Stimulated activated naive CD8-positive, alpha-beta T cell treated with anti-CD3 and anti-CD28 coated beads, Interleukin-15, Interleukin-2, amounts not matched to agents 100 U/mL and 50 U/mL, for 24 hours (primary cell): ENCODE results near the gene CRYBB1.
A peak's percentile ranks its signal among the peaks of the same experiment; 100 is the strongest.

Experiments
- ATAC-seq: fragments of 150-1000 bp; cut with Tn5 transposase; one replicate; pipeline ENCODE4 v1.10.0; 2021
- DNase-seq: peaks from one replicate; pipeline ENCODE4 v3.0.0; 2021

The CRYBB1 gene

DNA sequence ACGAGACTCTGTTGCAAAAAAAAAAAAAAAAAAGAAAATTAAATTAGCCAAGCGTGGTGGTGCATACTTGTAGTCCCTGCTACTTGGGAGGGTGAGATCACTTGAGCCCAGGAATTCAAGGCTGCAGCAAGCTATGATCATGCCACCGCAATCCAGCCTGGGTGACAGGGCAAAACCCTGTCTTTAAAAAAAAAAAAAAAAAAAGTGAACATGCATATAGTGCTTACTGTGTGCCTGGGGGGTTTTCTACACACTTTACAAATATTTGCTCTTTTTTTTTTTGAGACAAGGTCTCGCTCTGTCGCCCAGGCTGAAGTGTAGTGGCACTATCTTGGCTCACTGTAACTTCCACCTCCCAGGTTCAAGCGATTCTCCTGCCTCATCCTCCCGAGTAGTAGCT is 40.7 kb downstream of the CRYBB1 start:
- ATAC-seq = no peak
- no peak for DNase-seq

DNA sequence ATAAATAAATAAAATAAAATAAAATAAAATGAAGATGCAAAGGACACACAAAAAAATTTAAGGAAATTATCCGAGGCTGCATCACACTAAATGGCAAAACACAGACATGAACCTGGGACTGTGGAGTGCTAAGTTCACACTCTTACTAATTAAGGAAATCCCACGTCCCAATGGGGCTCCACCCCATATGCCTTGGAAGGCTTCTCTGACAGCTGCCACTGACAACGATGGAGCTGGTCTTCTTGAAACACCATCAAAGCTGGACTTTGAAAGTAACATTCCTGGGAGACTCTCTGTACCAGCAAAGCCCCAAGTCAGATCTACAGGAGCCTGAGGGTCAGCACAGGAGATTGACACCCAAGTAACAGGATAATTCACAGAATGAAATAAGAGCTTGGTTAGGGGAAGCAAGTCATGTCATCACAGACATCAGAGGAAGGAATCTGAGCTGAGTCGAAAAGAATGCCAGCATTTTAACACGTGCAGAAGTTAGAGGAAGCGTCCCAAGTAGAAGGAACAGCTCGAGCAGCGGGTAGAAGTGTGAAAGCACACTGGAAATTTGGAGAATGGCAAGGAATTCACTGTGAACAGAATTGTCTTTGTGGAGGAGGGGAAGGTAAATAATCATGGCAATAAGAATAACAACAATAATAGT is 41.7 kb downstream of the CRYBB1 start:
- no peak for ATAC-seq
- DNase-seq = no peak

DNA sequence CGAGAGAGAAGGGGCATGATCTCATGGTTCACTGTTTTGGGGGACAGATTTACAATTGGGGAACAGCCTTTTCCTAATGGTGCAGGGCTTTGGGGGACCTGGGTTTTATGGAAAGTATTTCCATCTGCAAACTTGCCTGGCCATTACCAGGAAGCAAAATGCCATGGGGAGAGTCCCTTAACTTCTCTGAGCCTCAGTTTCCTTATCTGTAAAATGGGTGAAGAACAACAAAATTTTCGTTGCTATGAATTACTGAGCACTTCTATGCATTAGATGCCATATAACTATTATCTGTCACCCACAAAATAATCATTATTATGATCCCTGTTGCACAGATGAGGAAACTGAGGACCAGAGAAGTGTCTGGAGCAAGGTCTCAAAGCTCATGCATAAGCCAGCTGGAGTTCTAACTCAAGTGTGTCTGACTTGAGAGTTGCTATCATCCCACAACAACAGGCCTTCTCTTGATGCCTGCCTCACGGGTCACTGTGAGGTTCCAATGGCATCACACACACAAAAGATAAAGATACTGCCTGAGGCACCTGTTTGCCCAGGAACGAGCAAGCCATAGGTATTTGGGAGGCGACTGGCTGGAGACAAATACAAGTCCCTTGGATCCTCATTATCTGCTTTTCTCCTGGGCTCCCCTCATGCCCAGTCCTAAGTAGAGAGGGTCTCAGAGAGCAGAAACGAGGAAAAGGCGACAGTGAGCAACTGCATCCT is 43.7 kb downstream of the CRYBB1 start:
- no peak for ATAC-seq
- no peak for DNase-seq

DNA sequence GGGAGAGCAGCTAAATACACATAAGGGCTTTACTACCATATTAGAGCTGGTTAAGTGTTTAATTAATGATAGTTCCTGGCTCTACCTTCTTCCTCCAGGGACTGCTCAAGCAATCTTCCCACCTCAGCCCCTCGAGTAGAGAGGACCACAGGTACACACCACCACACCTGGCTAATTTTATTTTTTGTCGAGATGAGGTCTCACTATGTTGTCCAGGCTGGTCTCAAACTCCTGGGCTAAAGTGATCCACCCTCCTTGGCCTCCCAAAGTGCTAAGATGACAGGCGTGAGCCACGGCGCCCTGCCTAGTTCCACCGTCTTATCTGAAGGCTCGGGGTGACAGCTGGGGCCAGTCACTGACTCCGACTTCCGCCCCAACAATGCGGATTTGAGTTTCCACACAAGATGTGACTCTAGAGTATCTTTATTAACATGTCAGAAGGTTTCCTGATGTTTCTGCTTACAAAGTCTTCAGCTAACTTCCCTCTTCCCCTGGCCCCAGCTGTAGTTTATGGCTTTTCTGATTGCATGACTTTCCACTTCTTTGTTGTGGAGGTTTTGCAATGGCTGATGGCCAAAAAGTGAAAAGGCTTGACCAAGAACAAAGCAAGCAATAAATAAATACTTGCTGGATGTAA is 44.7 kb downstream of the CRYBB1 start:
- peak; percentile 20 for DNase-seq
- ATAC-seq = peak; percentile 70

DNA sequence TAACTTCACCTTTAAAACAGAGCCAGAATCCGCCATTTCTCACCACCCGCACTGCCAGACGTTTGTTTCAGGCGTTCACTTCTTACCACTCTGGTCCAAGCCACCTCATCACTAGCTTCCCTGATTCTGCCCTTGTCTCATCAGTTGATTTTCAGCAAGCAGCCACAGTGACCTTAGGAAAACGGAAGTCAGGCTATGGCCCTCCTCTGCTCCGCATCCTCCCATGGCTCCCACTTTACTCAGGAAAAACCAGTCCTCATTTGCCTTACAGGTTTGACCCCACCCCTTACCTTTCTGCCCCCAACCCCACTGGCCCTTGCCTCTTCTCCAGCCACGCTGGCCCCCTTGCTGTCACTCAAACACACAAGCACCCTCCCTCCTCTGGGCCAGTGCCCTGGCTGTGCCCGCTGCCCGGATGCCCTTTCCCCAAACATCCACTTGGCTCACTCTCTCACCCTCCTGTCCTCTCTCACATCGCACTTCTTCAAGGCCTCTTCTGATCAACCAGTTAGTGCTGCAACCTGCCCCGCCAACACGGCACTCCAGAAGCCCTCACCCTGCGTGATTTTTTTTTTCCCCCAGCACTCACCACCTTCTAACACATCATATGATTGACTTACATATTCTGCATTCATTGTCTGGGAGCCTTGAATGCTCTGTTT is 46.8 kb downstream of the CRYBB1 start:
- DNase-seq (no peak), ATAC-seq (no peak)

DNA sequence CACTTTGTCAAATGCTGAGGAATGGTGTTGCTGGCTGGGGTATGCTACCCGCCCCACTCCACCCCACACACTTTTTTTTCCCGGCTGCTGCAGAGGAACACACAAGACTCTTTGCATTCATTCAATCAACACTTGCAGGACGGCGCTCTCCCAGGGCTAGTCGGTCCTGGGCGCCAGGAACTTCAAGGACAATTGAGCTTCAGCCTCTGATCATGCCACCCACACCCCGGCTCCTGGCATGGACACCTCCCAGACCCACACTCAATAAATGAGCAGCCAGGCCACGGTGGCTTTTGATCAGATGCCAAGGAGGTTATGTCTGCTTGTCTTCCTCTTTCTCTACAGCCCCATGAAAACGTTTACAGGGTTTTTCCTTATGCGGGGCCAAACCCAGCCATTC is 47.7 kb downstream of the CRYBB1 start:
- DNase-seq (no peak), ATAC-seq (no peak)

DNA sequence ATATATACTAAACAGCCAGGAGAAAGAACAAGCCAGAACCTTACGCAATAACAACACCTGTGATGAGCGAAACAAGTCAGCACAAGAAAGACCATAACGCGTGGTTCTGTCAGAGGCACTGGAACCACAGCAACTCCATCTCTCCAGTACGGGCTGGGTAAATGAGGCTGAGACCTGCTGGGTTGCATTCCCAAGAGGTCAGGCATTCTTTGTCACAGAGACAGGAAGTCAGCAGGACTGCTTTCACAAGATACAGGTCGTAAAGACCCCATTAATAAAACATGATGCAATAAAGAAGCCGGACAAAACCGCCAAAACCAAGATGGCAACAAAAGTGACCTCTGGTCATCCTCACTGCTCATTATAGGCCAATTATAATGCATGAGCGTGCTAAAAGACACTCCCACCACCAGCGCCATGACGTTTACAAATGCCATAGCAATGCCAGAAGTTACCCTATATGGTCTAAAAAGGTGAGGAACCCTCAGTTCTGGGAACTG is 49.6 kb downstream of the CRYBB1 start:
- DNase-seq (no peak), ATAC-seq (no peak)

DNA sequence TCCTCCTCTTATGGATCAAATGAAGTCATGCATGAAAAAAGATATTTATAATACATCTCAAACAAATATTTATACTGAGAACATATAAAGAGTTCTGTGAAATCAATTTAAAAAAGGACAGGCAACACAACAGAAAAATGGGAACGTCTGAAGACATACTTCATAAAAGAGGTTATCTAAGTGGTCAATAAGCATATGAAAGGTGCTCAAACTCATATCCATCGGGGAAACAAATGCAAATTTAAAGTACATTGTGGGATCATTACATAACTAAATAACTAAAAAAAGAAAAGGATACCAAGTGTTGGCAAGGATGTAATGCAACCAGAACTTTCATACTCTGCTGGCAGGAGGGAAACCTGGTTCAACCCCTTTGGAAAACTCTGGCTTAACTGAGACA is 50.2 kb downstream of the CRYBB1 start:
- ATAC-seq = no peak
- no peak for DNase-seq

DNA sequence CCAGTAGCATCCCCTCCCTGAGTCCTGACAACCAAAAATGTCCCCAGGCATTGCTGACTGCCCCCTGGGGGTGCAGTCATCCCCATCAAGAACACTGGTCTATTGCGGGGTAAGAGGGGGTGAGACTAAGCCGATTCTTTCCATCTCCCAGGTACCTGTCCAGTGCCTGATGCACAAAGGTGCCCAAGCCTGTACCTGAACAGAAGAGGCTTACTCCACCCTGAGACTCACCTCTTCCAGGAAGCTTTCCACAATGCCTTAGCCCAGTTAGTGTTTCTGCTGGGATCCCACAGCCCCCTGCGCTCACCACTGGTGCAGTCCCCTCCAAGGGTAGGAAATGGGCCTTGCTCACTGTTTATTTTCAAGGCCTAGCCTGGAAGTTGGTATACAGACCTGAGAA is 50.8 kb downstream of the CRYBB1 start:
- ATAC-seq (no peak), DNase-seq (no peak)

DNA sequence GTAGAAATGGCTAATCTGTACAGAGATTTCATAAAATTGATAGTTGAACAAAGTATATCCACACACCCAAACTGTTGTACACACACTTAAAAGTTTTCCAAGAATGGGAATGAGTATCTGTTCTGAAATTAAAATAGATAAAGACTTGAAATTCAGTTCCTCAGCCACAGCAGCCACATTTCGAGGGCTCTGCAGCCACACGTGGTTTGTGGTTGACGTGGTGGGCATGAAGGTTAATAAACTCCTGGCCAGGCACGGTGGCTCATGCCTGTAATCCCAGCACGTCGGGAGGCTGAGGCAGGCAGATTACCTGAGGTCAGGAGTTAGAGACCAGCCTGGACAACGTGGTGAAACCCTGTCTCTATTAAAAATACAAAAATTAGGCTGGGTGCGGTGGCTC is 51.9 kb downstream of the CRYBB1 start:
- peak; percentile 38 for DNase-seq
- ATAC-seq = no peak

DNA sequence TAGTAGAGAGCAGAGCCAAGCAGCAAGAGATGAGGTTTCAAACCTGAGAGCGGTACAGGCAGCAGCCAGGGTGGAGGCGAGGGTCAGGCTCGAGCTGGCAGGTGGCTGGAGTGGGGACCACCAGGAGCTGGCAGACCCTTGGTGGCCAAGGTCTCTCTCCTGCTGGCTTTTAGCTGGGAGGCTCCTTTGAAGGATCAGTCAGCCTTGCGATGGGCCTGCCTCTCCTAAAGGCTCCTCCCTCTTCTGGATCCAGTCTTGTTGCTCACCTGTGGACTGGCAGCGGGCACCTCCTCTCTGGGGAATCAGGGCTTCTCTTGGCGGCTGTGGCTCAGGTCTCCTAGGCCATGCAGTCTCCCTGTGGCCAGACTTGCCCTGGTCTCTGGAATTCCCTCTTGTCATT is 52.6 kb downstream of the CRYBB1 start:
- ATAC-seq = no peak
- DNase-seq = no peak

DNA sequence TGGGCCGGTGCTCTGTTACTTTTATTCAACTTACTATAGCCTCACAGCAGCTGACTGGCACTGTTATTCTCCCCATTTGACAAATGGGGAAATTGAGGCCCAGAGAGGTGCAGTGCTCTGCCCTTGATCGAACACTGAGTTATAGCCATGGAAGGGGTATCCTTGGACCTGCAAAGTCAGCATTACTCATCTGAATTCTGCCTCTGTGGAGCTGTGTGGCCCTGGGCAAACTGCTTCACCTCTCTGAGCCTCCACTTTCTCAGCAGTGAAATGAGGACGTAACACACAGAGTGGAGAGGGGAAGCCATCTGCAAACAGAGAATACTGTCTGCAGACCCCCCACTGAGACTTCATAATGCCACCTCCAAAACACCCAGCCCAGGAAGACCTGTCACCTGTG is 53.2 kb downstream of the CRYBB1 start:
- ATAC-seq = no peak
- DNase-seq = no peak

DNA sequence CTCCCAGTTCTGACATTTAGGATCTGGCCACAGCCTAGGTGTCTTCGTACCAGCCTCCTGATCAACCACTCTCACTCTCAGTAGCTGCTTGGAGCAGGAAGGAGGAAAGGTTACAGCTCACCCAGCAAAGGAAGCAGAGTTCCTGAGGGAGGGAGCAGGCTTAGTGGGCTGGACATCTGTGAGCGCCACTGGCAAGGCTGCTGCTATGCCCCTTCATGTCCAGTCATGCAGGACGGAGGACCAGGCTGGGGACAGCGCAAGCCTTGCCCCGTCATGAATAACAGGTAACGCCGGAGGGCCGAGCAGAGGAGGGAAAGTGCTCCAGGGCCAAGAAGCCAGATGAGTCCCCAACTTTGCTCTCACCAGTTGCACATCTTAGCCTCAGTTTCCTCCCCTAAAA is 53.6 kb downstream of the CRYBB1 start:
- ATAC-seq (no peak), DNase-seq (no peak)

DNA sequence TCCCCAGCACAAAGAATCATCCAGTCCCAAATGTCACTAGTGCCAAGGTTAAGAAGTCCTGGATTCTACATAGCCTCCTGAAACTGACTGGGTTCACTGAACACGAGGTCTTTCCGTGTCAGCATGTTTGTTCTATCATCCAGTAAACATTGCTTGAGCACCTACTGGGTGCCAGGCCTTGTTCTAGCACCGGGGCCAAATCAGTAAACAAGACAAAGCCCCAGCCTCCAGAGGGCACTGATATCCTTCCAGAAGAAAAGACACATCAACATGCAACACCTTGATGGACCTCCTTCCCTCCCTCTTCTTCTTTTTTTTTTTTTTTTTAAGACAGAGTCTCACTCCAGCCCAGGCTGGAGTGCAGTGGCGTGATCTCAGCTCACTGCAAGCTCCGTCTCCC is 54.8 kb downstream of the CRYBB1 start:
- DNase-seq (no peak), ATAC-seq (no peak)

DNA sequence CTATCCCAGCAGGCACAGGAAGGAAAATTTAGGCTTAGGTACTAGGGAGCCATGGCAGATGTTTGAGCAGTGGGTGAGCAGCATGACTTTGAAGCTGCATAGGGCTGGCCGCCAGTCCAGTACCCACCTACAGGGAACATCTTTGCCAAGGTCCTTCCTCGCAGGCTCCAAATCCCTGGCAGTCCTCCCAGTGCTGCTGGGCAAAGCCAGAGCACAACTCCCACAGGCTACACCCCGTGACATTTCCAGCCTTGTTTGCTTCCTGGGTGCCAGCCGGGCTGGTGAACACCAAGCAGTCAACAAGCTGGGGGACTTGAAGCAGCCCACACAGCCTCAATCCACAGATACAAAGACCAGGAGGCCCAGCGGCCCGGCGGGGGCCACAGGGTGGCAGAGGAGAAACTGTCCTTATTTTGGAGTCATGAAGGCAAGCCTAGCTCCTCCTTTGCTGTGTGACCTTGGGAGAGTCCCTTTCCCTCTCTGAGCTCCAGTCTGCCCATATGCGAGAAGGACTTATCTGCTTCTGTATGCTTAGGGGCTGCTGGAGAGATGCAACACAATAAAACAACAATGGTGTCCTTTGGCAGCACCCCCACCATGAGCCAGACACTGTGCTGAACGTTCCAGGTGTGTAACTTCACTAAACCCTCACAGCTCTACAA is 55.9 kb downstream of the CRYBB1 start:
- no peak for DNase-seq

DNA sequence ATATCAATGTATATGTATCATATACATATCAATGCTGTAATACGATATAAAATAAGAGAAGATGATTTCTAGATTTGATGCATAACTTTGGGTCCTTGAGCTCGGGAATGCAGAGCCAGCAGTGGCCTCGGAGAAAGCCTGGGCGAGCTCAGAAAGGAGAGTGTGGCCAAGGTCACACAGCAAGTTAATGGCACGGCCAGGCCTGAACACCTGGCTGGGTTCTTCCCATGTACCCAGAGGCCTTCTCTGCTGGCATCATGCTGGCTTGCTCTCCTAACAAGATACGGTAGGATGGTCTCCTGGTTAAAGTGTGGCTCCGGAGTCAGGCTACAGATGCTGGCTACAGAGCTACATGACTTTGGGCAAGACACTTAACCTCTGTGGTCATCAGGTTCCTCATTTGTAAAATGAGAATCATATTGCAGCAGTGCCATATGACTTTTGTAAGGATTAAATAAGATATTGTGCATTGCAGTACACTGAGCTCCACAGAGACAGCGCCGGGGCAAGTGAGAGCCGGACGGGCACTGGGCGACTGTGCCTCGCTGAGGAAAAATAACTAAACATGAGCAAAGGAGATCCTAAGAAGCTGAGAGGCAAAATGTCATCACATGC is 57.8 kb downstream of the CRYBB1 start:
- DNase-seq (no peak), ATAC-seq (no peak)

More for the DNA sequence above, 55.9 kb downstream of the CRYBB1 start:
- no peak for ATAC-seq

DNA sequence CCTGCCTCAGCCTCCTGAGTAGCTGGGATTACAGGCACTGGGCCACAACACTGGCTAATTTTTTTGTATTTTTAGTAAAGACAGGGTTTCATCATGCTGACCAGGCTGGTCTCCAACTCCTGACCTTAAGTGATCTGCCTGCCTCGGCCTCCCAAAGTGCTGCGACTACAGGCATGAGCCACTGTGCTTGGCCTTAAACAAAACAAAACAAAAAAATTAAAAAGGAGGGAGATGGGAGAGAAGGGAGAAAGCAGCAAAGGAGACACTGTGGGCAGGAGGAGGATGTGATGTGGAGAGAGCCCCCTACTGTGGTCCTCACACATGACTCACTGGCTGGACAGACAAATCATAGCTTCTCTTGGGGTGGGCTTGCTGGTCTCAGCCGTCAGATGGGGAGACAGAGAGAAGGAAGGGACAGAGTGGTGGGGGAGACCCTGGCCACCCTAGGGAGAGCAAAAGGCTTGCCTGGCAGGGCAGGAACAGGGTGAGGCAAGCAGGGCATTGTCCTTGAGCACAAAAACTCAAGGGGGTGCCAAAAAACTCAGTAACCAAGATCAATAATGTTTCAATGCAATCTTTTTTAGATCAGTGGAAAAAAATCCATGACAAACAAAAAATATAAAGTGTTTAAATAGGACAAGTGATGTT is 59.5 kb downstream of the CRYBB1 start:
- DNase-seq (no peak), ATAC-seq (no peak)

DNA sequence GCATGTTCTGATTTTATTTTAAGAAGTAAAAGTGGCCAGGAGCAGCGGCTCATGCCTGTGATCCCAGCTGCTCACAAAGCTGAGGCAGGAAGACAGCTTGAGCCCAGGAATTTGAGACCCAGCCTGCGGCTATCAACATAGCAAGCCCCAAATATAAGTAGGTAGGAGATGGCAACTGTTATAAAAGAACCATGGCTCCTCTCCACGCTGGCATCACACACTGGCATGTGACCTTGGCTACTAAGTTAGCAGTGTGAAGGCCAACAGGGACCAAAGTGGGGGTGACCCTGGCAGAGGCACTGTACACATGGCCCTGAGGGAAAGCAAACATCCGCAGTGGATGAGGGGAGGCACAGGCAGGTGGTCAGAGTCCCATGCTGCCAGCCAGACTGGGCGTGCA is 60.9 kb downstream of the CRYBB1 start:
- DNase-seq = no peak

DNA sequence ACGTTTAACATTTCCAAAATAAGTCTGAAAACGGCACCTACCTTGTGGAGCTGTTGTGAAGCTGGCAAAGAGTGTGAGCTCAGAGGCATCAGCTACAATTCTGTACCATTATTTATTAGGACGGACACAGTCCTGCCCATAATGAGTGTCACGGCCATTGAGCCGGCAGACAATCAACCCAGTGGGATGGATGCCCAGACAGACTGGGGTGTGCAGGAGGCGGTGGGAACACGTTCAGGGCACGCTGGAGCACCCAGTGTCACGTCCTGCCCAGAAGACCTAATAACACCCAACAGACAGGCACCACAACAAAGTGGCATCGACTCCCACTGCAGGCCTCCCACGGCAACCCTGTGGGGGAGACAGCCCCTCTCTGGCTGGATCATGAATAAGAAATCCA is 62.3 kb downstream of the CRYBB1 start:
- DNase-seq (no peak), ATAC-seq (no peak)

More for the DNA sequence above, 60.9 kb downstream of the CRYBB1 start:
- ATAC-seq = no peak

DNA sequence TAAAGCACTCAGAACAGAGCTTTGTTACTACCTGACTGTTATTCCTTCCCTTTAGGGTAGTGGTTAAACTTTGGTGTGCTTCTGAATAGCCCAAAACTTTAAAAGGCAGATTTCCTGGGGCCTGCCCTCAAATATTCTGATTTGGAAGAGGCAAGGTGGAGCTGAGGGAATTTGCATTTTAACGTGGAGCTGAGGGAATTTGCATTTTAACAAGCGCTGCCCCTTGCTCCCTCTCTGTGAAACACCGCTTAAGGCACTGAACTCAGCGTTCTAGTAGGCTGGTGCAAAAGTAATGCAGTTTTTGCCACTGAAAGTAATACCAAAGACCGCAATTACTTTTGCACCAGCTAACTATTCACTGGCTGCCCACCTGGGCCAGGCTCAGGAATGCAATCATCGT is 62.9 kb downstream of the CRYBB1 start:
- no peak for ATAC-seq
- no peak for DNase-seq

DNA sequence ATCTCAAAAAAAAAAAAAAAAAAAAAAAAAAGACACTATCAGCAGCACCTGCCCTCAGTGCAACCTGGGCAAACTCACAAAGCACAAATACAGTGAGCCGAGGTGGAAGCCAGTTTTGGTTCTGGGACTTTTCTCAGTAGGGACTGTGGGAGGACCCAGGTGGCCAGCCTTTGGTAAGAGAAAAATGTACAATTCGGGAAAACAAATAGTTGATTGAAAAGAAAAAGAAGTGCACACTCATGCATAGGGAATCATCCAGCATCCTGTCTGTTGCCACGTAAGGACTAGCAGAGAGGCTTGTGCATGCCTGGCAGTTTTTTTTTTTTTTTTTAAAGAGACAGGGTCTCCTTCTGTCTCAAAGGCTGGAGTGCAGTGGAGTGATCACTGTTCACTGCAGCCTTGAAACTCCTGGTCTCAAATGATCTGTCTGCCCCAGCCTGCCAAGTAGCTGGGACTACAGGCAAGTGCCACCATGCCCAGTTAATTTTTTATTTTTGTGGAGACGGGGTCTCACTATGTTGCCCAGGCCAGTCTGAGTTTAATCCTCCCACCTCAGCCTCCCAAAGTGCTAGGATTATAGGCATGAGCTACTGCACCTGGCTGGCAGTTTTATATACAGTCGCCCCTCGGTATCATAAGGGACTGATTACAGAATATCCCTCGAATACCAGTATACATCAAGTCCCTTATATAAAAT is 64.6 kb downstream of the CRYBB1 start:
- DNase-seq = no peak
- ATAC-seq = no peak
